ENCODE data around the gene WIPF3.

GRCh38 chr7:29937132-29937531 is 130.8 kb downstream of the WIPF3 start:
- TF ChIP-seq, protein P1, sequence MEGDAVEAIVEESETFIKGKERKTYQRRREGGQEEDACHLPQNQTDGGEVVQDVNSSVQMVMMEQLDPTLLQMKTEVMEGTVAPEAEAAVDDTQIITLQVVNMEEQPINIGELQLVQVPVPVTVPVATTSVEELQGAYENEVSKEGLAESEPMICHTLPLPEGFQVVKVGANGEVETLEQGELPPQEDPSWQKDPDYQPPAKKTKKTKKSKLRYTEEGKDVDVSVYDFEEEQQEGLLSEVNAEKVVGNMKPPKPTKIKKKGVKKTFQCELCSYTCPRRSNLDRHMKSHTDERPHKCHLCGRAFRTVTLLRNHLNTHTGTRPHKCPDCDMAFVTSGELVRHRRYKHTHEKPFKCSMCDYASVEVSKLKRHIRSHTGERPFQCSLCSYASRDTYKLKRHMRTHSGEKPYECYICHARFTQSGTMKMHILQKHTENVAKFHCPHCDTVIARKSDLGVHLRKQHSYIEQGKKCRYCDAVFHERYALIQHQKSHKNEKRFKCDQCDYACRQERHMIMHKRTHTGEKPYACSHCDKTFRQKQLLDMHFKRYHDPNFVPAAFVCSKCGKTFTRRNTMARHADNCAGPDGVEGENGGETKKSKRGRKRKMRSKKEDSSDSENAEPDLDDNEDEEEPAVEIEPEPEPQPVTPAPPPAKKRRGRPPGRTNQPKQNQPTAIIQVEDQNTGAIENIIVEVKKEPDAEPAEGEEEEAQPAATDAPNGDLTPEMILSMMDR (IDR thresholded peaks at IDR 0.05), result no peak
- no peak for TF ChIP-seq EZH2 (IDR thresholded peaks at IDR 0.05; ENCODE audit: borderline replicate concordance, insufficient read depth, low read depth, low read length, poor library complexity, severe bottlenecking)
